Loucy (cell line): Measurements from ENCODE around the gene S100A6.

Experiments
- EZH2phosphoT487 ChIP-seq: fragments of 200-600 bp; IDR thresholded peaks from 2 replicates; pipeline ENCODE4 v1.6.1; 2018; ENCODE audit warnings: antibody characterized with exemption, mild to moderate bottlenecking, moderate library complexity, borderline replicate concordance
- TF ChIP-seq, protein P1 (sequence below): fragments of 200-600 bp; sonication (generic); conservative IDR thresholded peaks from 2 replicates; pipeline ENCODE4 v1.5.1; 2014; ENCODE audit warnings: mild to moderate bottlenecking, antibody characterized with exemption, low read length

DNA sequence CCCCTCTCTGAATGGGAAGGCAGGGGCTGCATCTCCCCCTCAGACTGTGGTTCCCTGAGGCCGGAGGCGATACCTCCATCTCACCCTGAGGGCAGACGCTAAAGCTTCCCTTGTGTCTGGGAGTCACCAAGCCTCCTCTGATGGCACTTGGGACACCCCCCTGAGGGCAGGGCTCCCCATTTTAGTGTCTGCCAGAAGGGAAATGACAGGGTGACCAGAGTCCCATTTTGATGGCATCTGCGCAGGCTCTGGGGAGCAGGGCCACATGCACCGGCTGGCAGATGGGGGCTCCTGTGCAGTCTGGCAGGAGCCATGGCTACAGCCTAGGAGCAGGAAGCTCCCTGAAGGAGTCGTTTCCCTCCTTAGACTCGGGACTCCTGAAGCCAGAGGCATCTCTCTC lies 28.2 kb upstream of the S100A6 start:
- TF ChIP-seq, protein P1, sequence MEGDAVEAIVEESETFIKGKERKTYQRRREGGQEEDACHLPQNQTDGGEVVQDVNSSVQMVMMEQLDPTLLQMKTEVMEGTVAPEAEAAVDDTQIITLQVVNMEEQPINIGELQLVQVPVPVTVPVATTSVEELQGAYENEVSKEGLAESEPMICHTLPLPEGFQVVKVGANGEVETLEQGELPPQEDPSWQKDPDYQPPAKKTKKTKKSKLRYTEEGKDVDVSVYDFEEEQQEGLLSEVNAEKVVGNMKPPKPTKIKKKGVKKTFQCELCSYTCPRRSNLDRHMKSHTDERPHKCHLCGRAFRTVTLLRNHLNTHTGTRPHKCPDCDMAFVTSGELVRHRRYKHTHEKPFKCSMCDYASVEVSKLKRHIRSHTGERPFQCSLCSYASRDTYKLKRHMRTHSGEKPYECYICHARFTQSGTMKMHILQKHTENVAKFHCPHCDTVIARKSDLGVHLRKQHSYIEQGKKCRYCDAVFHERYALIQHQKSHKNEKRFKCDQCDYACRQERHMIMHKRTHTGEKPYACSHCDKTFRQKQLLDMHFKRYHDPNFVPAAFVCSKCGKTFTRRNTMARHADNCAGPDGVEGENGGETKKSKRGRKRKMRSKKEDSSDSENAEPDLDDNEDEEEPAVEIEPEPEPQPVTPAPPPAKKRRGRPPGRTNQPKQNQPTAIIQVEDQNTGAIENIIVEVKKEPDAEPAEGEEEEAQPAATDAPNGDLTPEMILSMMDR, result no peak
- TF ChIP-seq EZH2phosphoT487, result no peak
